NT2/D1 (cell line): ENCODE data around the gene NLRP5.

Experiments
- SUZ12 ChIP-seq: IDR thresholded peaks from 2 replicates; pipeline ENCODE4 v1.6.1; 2011; ENCODE audit not compliant: insufficient read length, insufficient read depth; ENCODE audit errors: extremely low read depth
- ZNF274 ChIP-seq: IDR thresholded peaks from 2 replicates; pipeline ENCODE4 v1.6.1; 2011; ENCODE audit warnings: mild to moderate bottlenecking, low read depth, low read length

DNA sequence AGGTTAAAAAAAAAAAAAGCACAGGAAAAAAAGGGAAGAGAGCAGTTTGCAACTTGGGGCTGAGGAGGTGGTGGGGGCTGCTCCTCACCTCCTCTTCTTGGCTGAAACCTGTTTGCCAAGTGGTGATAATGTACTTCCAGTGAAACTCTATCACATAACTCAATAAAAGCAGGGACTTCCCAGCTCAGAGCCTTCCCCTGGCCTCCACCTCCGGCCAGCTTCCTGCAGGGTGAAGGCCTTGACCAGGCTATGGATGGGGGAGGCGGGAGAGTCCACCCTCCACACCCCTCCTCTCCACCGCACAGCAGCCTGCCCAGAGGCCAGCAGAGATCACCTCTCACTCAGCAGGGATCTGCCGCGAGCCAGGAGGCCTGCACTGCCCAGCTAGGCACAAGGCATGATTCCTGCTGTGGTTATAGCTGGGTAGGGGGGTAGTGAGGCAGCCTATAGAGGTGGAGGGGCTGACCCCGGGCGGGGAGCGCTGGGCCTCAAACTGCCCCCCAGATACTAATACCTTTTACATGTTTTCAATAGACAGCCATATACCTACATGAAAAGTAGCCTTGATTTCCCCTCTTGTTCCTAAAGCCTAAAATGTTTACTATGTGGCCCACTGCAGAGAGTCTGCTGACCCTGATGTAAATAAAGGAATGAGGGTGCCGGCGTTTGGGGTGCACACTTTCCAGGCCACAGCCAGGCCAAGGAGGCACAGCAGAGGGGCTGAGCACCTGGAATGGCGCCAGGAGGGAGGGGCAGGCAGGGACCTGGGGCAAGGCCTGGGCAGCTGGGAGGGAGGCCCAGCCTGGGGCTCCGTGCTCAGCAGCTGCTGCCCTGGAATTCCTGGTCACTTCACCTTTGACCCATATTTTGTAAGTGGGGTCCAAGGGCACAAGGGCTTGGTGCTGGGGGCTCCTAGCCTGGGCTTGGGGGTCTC is 124.2 kb downstream of the NLRP5 start:
- no peak for TF ChIP-seq SUZ12
- TF ChIP-seq ZNF274, result no peak
